GM23338 (cell line): ENCODE data around the gene DUSP19. TPM values are rescaled to one million over a fixed set of nuclear protein-coding genes. Genes with fewer than 3 reads are reported as not detected.

Source experiments
- ATAC-seq: fragments of 200-7000 bp; cut with Tn5 transposase; 3 replicates; pipeline ENCODE4 v1.9.1; 2020
- DNase-seq: peaks from one replicate; pipeline ENCODE4 v3.0.0-alpha.2; 2015; ENCODE audit warnings: low spot score
- H2AFZ ChIP-seq: fragments of 200-600 bp; sonication (generic); 2 replicates; pipeline ENCODE4 v1.8.0; 2016; ENCODE audit warnings: antibody characterized with exemption, mild to moderate bottlenecking, moderate library complexity
- H3F3A ChIP-seq: fragments of 200-600 bp; sonication (generic); replicated peaks from 2 replicates; pipeline ENCODE4 v1.8.0; 2017; ENCODE audit warnings: antibody characterized with exemption, mixed run types, low read depth
- H3K27ac ChIP-seq: fragments of 200-600 bp; sonication (generic); 2 replicates; pipeline ENCODE4 v1.6.1; 2016; ENCODE audit warnings: low read depth
- H3K27me3 ChIP-seq: fragments of 200-600 bp; sonication (generic); 2 replicates; pipeline ENCODE4 v1.8.0; 2016; ENCODE audit warnings: mild to moderate bottlenecking, mixed run types, moderate library complexity; ENCODE audit not compliant: insufficient read depth
- H3K36me3 ChIP-seq: fragments of 200-600 bp; sonication (generic); 2 replicates; pipeline ENCODE4 v1.8.0; 2016; ENCODE audit warnings: mild to moderate bottlenecking; ENCODE audit not compliant: insufficient read depth
- H3K4me1 ChIP-seq: fragments of 200-600 bp; sonication (generic); 2 replicates; pipeline ENCODE4 v1.8.0; 2016; ENCODE audit warnings: mild to moderate bottlenecking, moderate library complexity; ENCODE audit not compliant: insufficient read depth
- H3K4me2 ChIP-seq: fragments of 200-600 bp; sonication (generic); 2 replicates; pipeline ENCODE4 v1.7.1; 2017; ENCODE audit warnings: mixed run types
- H3K4me3 ChIP-seq: fragments of 200-600 bp; sonication (generic); 2 replicates; pipeline ENCODE4 v1.6.1; 2016; ENCODE audit warnings: mixed run types
- H3K79me2 ChIP-seq: fragments of 200-600 bp; sonication (generic); replicated peaks from 2 replicates; pipeline ENCODE4 v1.8.0; 2017; ENCODE audit warnings: mild to moderate bottlenecking; ENCODE audit not compliant: insufficient read depth
- H3K9me2 ChIP-seq: fragments of 200-600 bp; sonication (generic); 2 replicates; pipeline ENCODE4 v1.8.0; 2017; ENCODE audit not compliant: insufficient read depth
- H4K20me1 ChIP-seq: fragments of 200-600 bp; sonication (generic); replicated peaks from 2 replicates; pipeline ENCODE4 v1.8.0; 2017; ENCODE audit warnings: mild to moderate bottlenecking; ENCODE audit not compliant: insufficient read depth
- H3K27ac Mint-ChIP-seq: 2 replicates; pipeline ENCODE4 v1.8.0; 2020; ENCODE audit warnings: inconsistent platforms, mild to moderate bottlenecking, moderate library complexity, mixed read lengths
- H3K27me3 Mint-ChIP-seq: 3 replicates; pipeline ENCODE4 v1.8.0; 2022; ENCODE audit warnings: low read depth, mild to moderate bottlenecking, moderate library complexity, mixed read lengths, inconsistent platforms; ENCODE audit not compliant: insufficient read depth, poor library complexity
- H3K36me3 Mint-ChIP-seq: 3 replicates; pipeline ENCODE4 v1.8.0; 2021; ENCODE audit warnings: low read depth, mild to moderate bottlenecking, inconsistent platforms, moderate library complexity, mixed read lengths
- H3K4me1 Mint-ChIP-seq: 3 replicates; pipeline ENCODE4 v1.8.0; 2020; ENCODE audit warnings: mild to moderate bottlenecking, inconsistent platforms, mixed read lengths
- H3K4me3 Mint-ChIP-seq: 3 replicates; pipeline ENCODE4 v1.8.0; 2021; ENCODE audit warnings: moderate library complexity, mild to moderate bottlenecking, inconsistent platforms, mixed read lengths
- H3K9me3 Mint-ChIP-seq: 3 replicates; pipeline ENCODE4 v1.8.0; 2020; ENCODE audit warnings: moderate library complexity, mild to moderate bottlenecking, inconsistent platforms, mixed read lengths
- CREB1 ChIP-seq: fragments of 250-450 bp; sonication (Bioruptor Pico); IDR thresholded peaks from 2 replicates; pipeline ENCODE4 v1.5.0; 2020; ENCODE audit warnings: low read depth, mild to moderate bottlenecking, moderate library complexity
- EZH2 ChIP-seq: fragments of 200-600 bp; sonication (generic); IDR thresholded peaks from one replicate; pipeline ENCODE4 v1.8.0; 2017; ENCODE audit warnings: antibody characterized with exemption, mild to moderate bottlenecking, low read depth; ENCODE audit not compliant: unreplicated experiment
- EZH2phosphoT487 ChIP-seq: fragments of 200-600 bp; sonication (generic); IDR thresholded peaks from one replicate; pipeline ENCODE4 v1.8.1; 2018; ENCODE audit warnings: antibody characterized with exemption; ENCODE audit not compliant: unreplicated experiment
- JUNB ChIP-seq: IDR thresholded peaks from one replicate; pipeline ENCODE4 v1.6.1; 2016; ENCODE audit warnings: antibody characterized with exemption; ENCODE audit not compliant: unreplicated experiment
- NANOG ChIP-seq: IDR thresholded peaks from 2 replicates; pipeline ENCODE4 v1.6.1; 2016; ENCODE audit warnings: antibody characterized with exemption, borderline replicate concordance
- POLR2AphosphoS5 ChIP-seq: IDR thresholded peaks from 2 replicates; pipeline ENCODE4 v1.6.1; 2016; ENCODE audit warnings: antibody characterized with exemption, low read depth
- STAT1 ChIP-seq: IDR thresholded peaks from one replicate; pipeline ENCODE4 v1.6.1; 2016; ENCODE audit warnings: antibody characterized with exemption; ENCODE audit not compliant: unreplicated experiment
- ZNF114 ChIP-seq: fragments of 250-450 bp; sonication (Bioruptor Pico); IDR thresholded peaks from 2 replicates; pipeline ENCODE4 v1.5.0; 2020; ENCODE audit warnings: mild to moderate bottlenecking, moderate library complexity
- ZNF331 ChIP-seq: fragments of 250-450 bp; sonication (Bioruptor Pico); IDR thresholded peaks from 2 replicates; pipeline ENCODE4 v1.5.0; 2020; ENCODE audit warnings: low read depth, mild to moderate bottlenecking, moderate library complexity
- polyA plus RNA-seq: library from polyadenylated mRNA; unstranded; fragments of >200 nt; fragmentation: Nextera tagmentation; extraction: Ambion mirVana; gene quantifications from 2 replicates; pipeline ENCODE4 v1.2.1, GENCODE V29; 2016
- total RNA-seq: library from RNA; depleted of rRNA; stranded (reverse); fragments of >200 nt; shearing (Covaris generic); gene quantifications from 2 replicates; pipeline ENCODE4 v1.2.3, GENCODE V29; 2014
- TF ChIP-seq, protein P1 (sequence below): IDR thresholded peaks from 2 replicates; pipeline ENCODE4 v1.6.1; 2016; ENCODE audit warnings: antibody characterized with exemption
- TF ChIP-seq, protein P2 (sequence below): IDR thresholded peaks from one replicate; pipeline ENCODE4 v1.6.1; 2018; ENCODE audit warnings: antibody characterized with exemption; ENCODE audit not compliant: unreplicated experiment
- TF ChIP-seq, protein P3 (sequence below): fragments of 250-450 bp; sonication (Bioruptor Pico); IDR thresholded peaks from 2 replicates; pipeline ENCODE4 v1.5.0; 2020; ENCODE audit warnings: mild to moderate bottlenecking, moderate library complexity
- TF ChIP-seq, protein P4 (sequence below), 2 experiments: fragments of 200-600 bp in 1 of 2; sonication (generic) in 1 of 2; conservative IDR thresholded peaks; 2 replicates each; pipeline versions ENCODE4 v1.5.1 to v1.6.1; 2016 to 2017; ENCODE audit warnings: antibody characterized with exemption in 2 of 2, low read depth in 2 of 2, mild to moderate bottlenecking in 2 of 2, moderate library complexity in 1 of 2

Gene DUSP19
- total and polyA plus RNA-seq, 2 experiments from 2014 or later = 1.9 to 2.8 TPM

DNA sequence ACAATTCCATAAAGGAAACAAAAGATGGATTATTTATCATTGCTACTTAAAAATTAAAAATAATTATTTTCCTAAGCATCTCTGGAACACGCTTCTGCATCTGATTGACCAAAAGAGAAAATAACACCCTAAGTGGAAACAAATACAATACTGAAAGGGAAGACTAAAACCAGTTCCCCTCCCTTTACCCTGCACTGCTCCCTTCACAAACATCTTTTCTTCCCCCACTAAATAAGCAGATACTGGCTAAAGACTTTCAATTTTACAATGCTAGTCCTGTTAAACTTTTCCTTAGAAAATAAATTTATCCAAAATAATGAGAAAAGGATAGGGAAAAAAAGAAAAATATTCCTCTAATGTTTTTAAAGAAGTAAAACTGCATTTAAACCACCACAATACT is 44.6 kb upstream of the DUSP19 start:
- peaks cover 86% of the 10 kb centered on the region for H3K79me2 ChIP-seq
- no peak overlapping the region for H3K27ac ChIP-seq
- TF ChIP-seq, protein P1, sequence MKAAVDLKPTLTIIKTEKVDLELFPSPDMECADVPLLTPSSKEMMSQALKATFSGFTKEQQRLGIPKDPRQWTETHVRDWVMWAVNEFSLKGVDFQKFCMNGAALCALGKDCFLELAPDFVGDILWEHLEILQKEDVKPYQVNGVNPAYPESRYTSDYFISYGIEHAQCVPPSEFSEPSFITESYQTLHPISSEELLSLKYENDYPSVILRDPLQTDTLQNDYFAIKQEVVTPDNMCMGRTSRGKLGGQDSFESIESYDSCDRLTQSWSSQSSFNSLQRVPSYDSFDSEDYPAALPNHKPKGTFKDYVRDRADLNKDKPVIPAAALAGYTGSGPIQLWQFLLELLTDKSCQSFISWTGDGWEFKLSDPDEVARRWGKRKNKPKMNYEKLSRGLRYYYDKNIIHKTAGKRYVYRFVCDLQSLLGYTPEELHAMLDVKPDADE = no peak
- TF ChIP-seq NANOG (no peak), EZH2 (no peak), STAT1 (no peak), EZH2phosphoT487 (no peak), ZNF331 (CRISPR knock-in tag) (no peak), CREB1 (CRISPR knock-in tag) (no peak), ZNF114 (CRISPR knock-in tag) (no peak), JUNB (no peak), POLR2AphosphoS5 (no peak)
- TF ChIP-seq, protein P2, sequence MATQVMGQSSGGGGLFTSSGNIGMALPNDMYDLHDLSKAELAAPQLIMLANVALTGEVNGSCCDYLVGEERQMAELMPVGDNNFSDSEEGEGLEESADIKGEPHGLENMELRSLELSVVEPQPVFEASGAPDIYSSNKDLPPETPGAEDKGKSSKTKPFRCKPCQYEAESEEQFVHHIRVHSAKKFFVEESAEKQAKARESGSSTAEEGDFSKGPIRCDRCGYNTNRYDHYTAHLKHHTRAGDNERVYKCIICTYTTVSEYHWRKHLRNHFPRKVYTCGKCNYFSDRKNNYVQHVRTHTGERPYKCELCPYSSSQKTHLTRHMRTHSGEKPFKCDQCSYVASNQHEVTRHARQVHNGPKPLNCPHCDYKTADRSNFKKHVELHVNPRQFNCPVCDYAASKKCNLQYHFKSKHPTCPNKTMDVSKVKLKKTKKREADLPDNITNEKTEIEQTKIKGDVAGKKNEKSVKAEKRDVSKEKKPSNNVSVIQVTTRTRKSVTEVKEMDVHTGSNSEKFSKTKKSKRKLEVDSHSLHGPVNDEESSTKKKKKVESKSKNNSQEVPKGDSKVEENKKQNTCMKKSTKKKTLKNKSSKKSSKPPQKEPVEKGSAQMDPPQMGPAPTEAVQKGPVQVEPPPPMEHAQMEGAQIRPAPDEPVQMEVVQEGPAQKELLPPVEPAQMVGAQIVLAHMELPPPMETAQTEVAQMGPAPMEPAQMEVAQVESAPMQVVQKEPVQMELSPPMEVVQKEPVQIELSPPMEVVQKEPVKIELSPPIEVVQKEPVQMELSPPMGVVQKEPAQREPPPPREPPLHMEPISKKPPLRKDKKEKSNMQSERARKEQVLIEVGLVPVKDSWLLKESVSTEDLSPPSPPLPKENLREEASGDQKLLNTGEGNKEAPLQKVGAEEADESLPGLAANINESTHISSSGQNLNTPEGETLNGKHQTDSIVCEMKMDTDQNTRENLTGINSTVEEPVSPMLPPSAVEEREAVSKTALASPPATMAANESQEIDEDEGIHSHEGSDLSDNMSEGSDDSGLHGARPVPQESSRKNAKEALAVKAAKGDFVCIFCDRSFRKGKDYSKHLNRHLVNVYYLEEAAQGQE = no peak
- TF ChIP-seq, protein P3, sequence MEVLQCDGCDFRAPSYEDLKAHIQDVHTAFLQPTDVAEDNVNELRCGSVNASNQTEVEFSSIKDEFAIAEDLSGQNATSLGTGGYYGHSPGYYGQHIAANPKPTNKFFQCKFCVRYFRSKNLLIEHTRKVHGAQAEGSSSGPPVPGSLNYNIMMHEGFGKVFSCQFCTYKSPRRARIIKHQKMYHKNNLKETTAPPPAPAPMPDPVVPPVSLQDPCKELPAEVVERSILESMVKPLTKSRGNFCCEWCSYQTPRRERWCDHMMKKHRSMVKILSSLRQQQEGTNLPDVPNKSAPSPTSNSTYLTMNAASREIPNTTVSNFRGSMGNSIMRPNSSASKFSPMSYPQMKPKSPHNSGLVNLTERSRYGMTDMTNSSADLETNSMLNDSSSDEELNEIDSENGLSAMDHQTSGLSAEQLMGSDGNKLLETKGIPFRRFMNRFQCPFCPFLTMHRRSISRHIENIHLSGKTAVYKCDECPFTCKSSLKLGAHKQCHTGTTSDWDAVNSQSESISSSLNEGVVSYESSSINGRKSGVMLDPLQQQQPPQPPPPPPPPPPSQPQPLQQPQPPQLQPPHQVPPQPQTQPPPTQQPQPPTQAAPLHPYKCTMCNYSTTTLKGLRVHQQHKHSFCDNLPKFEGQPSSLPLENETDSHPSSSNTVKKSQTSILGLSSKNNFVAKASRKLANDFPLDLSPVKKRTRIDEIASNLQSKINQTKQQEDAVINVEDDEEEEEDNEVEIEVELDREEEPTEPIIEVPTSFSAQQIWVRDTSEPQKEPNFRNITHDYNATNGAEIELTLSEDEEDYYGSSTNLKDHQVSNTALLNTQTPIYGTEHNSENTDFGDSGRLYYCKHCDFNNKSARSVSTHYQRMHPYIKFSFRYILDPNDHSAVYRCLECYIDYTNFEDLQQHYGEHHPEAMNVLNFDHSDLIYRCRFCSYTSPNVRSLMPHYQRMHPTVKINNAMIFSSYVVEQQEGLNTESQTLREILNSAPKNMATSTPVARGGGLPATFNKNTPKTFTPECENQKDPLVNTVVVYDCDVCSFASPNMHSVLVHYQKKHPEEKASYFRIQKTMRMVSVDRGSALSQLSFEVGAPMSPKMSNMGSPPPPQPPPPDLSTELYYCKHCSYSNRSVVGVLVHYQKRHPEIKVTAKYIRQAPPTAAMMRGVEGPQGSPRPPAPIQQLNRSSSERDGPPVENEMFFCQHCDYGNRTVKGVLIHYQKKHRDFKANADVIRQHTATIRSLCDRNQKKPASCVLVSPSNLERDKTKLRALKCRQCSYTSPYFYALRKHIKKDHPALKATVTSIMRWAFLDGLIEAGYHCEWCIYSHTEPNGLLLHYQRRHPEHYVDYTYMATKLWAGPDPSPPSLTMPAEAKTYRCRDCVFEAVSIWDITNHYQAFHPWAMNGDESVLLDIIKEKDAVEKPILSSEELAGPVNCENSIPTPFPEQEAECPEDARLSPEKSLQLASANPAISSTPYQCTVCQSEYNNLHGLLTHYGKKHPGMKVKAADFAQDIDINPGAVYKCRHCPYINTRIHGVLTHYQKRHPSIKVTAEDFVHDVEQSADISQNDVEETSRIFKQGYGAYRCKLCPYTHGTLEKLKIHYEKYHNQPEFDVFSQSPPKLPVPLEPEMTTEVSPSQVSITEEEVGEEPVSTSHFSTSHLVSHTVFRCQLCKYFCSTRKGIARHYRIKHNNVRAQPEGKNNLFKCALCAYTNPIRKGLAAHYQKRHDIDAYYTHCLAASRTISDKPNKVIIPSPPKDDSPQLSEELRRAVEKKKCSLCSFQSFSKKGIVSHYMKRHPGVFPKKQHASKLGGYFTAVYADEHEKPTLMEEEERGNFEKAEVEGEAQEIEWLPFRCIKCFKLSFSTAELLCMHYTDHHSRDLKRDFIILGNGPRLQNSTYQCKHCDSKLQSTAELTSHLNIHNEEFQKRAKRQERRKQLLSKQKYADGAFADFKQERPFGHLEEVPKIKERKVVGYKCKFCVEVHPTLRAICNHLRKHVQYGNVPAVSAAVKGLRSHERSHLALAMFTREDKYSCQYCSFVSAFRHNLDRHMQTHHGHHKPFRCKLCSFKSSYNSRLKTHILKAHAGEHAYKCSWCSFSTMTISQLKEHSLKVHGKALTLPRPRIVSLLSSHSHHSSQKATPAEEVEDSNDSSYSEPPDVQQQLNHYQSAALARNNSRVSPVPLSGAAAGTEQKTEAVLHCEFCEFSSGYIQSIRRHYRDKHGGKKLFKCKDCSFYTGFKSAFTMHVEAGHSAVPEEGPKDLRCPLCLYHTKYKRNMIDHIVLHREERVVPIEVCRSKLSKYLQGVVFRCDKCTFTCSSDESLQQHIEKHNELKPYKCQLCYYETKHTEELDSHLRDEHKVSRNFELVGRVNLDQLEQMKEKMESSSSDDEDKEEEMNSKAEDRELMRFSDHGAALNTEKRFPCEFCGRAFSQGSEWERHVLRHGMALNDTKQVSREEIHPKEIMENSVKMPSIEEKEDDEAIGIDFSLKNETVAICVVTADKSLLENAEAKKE = no peak
- TF ChIP-seq, protein P4, sequence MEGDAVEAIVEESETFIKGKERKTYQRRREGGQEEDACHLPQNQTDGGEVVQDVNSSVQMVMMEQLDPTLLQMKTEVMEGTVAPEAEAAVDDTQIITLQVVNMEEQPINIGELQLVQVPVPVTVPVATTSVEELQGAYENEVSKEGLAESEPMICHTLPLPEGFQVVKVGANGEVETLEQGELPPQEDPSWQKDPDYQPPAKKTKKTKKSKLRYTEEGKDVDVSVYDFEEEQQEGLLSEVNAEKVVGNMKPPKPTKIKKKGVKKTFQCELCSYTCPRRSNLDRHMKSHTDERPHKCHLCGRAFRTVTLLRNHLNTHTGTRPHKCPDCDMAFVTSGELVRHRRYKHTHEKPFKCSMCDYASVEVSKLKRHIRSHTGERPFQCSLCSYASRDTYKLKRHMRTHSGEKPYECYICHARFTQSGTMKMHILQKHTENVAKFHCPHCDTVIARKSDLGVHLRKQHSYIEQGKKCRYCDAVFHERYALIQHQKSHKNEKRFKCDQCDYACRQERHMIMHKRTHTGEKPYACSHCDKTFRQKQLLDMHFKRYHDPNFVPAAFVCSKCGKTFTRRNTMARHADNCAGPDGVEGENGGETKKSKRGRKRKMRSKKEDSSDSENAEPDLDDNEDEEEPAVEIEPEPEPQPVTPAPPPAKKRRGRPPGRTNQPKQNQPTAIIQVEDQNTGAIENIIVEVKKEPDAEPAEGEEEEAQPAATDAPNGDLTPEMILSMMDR (conservative IDR thresholded peaks at IDR 0.05; ENCODE audit: low read depth in 2 of 2) = no peak
- H3K9me3 Mint-ChIP-seq = 0 out of 3 replicates have a peak, but pooled peaks cover under 1% of the 10 kb centered on the region
- no peaks in the 10 kb centered on the region for H3K36me3 ChIP-seq
- no peak overlapping the region for H2AFZ ChIP-seq
- peak overlapping the region; percentile 71; the same call in 1 of the 2 replicates for H3K27ac Mint-ChIP-seq
- H3K27me3 Mint-ChIP-seq = peaks cover 4% of the 10 kb centered on the region
- peaks cover 2% of the 10 kb centered on the region for H3K27me3 ChIP-seq
- H4K20me1 ChIP-seq = peaks cover 27% of the 10 kb centered on the region
- H3K4me3 ChIP-seq = peak overlapping the region; percentile 61
- peak overlapping the region; percentile 80 for H3K4me2 ChIP-seq
- peak overlapping the region; percentile 34; the same call in 1 of the 3 replicates for H3K4me3 Mint-ChIP-seq
- DNase-seq (no peak), ATAC-seq (no peak)
- H3F3A ChIP-seq = no peaks in the 10 kb centered on the region
- peaks cover 60% of the 10 kb centered on the region for H3K4me1 Mint-ChIP-seq
- H3K4me1 ChIP-seq = peaks cover 60% of the 10 kb centered on the region
- H3K36me3 Mint-ChIP-seq = peaks cover under 1% of the 10 kb centered on the region; the same call in 1 of the 3 replicates
- no peaks in the 10 kb centered on the region for H3K9me2 ChIP-seq
